Measurements from ENCODE around the gene LATS2. TPM values are rescaled to one million over a fixed set of nuclear protein-coding genes. Genes with fewer than 3 reads are reported as not detected.

The LATS2 gene
- total and polyA plus RNA-seq, 10 donors: 2.5 to 34.6 (median 22.6) TPM

- intact Hi-C loops (cut with DNase I; ENCODE audit: low total_unique reads): no loop called here
- Histone ChIP-seq H3K36me3 (no peaks in the 10 kb centered on the region), H3K9me3 (no peaks in the 10 kb centered on the region), H3K4me3 (no peak overlapping the region), H3K27ac (peak overlapping the region in 5 of 8 donors; percentile 22 to 38 (median 32)), H3K27me3 (replicated peaks in 1 of 7) (no peaks in the 10 kb centered on the region), H3K4me1 (peaks cover 6 to 86% (median 24%) of the 10 kb centered on the region in 6 donors)
- TF ChIP-seq POLR2A (IDR thresholded peaks at IDR 0.05): no peak
- TF ChIP-seq POLR2AphosphoS5 (IDR thresholded peaks at IDR 0.05): no peak
- TF ChIP-seq, protein P1, sequence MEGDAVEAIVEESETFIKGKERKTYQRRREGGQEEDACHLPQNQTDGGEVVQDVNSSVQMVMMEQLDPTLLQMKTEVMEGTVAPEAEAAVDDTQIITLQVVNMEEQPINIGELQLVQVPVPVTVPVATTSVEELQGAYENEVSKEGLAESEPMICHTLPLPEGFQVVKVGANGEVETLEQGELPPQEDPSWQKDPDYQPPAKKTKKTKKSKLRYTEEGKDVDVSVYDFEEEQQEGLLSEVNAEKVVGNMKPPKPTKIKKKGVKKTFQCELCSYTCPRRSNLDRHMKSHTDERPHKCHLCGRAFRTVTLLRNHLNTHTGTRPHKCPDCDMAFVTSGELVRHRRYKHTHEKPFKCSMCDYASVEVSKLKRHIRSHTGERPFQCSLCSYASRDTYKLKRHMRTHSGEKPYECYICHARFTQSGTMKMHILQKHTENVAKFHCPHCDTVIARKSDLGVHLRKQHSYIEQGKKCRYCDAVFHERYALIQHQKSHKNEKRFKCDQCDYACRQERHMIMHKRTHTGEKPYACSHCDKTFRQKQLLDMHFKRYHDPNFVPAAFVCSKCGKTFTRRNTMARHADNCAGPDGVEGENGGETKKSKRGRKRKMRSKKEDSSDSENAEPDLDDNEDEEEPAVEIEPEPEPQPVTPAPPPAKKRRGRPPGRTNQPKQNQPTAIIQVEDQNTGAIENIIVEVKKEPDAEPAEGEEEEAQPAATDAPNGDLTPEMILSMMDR (IDR thresholded peaks at IDR 0.05 in 8 of 11, conservative IDR thresholded peaks at IDR 0.05 in 3 of 11): no peak
- DNase-seq: no peak
- 89 to 94% (median 93%) methylated on average over 4 of the region's 4 CpGs for WGBS, 5 donors
Measured at GRCh38 chr13:21013682-21014038, 47.7 kb downstream of the LATS2 start.

DNA sequence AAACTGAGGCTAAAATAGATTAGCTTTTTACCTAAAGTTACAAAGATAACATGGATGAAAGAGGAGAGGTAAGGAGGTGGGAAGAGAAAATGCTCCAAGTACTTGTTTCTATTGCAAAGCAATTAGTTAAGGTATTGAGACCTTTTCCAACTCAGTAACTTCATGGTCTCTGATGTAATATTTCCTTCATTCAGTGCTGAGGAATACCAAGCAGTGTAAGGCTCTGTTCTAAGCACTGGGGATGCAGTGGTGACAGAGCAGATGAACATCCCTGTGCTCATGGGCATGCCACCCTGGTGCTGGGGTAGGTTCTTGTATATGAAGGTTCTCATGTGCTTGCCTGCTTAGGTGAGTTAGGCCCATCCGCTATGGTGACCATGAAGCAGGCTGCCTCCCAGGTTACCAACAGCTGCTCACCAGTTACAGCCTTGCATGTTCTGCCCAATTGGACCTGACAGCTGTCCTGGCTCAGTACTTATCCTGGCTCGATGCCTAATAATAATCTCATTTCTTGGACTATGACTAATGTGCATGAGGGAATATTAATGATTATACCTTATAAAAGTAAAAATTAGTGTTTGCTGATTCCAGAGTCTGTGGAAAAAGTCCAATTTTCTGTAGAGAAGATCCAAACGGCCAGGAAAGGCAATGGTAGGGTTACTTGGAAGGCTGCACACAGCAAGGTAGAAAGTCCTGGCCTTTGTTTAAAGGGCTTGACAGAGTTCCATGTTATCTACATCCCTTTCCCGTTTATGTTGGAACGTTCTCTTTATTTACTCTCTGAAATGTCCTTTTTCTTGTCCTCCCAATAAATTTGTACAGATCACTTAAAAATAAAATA, 48.3 kb downstream of the LATS2 start:
- no peaks in the 10 kb centered on the region for H3K27me3 ChIP-seq (replicated peaks in 1 of 7)
- peaks cover 6 to 80% (median 21%) of the 10 kb centered on the region in 6 donors for H3K4me1 ChIP-seq
- DNase-seq: no peak
- intact Hi-C loops (cut with DNase I; ENCODE audit: low total_unique reads): no loop called here
- no peaks in the 10 kb centered on the region for H3K9me3 ChIP-seq
- no peak for TF ChIP-seq POLR2A (IDR thresholded peaks at IDR 0.05)
- no peak for TF ChIP-seq POLR2AphosphoS5 (IDR thresholded peaks at IDR 0.05)
- TF ChIP-seq, protein P1 (IDR thresholded peaks at IDR 0.05 in 8 of 11, conservative IDR thresholded peaks at IDR 0.05 in 3 of 11): no peak
- H3K4me3 ChIP-seq: no peak overlapping the region
- H3K36me3 ChIP-seq: no peaks in the 10 kb centered on the region
- peak overlapping the region in 3 of 8 donors; percentile 22 to 38 (median 24) for H3K27ac ChIP-seq
- WGBS, 5 donors: 56 to 92% (median 77%) methylated on average over 5 of the region's 5 CpGs

- H3K4me3 ChIP-seq: no peak overlapping the region
- 74 to 77% (median 76%) methylated on average over 5 of the region's 5 CpGs for WGBS, 5 donors
- H3K36me3 ChIP-seq: no peaks in the 10 kb centered on the region
- intact Hi-C loops (cut with DNase I; ENCODE audit: low total_unique reads): no loop called here
- H3K27ac ChIP-seq: no peak overlapping the region
- peaks cover 6 to 71% (median 20%) of the 10 kb centered on the region in 6 donors for H3K4me1 ChIP-seq
- DNase-seq: no peak
- no peak for TF ChIP-seq POLR2AphosphoS5 (IDR thresholded peaks at IDR 0.05)
- TF ChIP-seq, protein P1 (IDR thresholded peaks at IDR 0.05 in 8 of 11, conservative IDR thresholded peaks at IDR 0.05 in 3 of 11): no peak
- no peak for TF ChIP-seq POLR2A (IDR thresholded peaks at IDR 0.05)
- H3K27me3 ChIP-seq (replicated peaks in 1 of 7): no peaks in the 10 kb centered on the region
- H3K9me3 ChIP-seq: no peaks in the 10 kb centered on the region
Measured at GRCh38 chr13:21012211-21012610, 49.2 kb downstream of the LATS2 start.

DNA sequence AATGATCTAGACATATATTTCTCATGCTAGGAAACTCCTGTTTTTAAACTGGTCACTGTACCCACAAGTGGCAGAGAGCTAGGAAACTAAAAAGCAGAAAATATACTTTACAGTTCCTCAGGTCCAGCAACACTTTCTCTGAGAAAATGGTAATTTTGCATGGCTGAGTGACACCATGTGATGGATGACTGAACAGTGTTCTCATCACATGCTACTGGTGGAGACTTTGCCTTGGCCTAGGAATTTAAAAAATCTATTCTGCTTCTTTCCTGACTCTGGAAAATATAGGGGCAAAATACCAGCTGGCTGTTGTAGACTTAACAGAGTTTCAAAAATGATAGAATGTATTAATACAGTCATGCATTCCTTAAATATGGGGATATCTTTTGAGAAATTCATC, 50.0 kb downstream of the LATS2 start:
- DNase-seq: no peak
- Histone ChIP-seq H3K4me1 (peaks cover 6 to 63% (median 16%) of the 10 kb centered on the region in 6 donors), H3K27ac (peak overlapping the region in 2 of 8 donors; percentile 4 to 6), H3K4me3 (no peak overlapping the region), H3K27me3 (replicated peaks in 1 of 7) (no peaks in the 10 kb centered on the region), H3K36me3 (no peaks in the 10 kb centered on the region), H3K9me3 (no peaks in the 10 kb centered on the region)
- intact Hi-C loops (cut with DNase I; ENCODE audit: low total_unique reads): no loop called here
- TF ChIP-seq POLR2AphosphoS5 (IDR thresholded peaks at IDR 0.05) (no peak), POLR2A (IDR thresholded peaks at IDR 0.05) (no peak)
- TF ChIP-seq, protein P1 (IDR thresholded peaks at IDR 0.05 in 8 of 11, conservative IDR thresholded peaks at IDR 0.05 in 3 of 11): no peak
